Measurements from ENCODE around the gene CHTF18.
A peak's percentile ranks its signal among the peaks of the same experiment; 100 is the strongest.

Gene CHTF18

DNA sequence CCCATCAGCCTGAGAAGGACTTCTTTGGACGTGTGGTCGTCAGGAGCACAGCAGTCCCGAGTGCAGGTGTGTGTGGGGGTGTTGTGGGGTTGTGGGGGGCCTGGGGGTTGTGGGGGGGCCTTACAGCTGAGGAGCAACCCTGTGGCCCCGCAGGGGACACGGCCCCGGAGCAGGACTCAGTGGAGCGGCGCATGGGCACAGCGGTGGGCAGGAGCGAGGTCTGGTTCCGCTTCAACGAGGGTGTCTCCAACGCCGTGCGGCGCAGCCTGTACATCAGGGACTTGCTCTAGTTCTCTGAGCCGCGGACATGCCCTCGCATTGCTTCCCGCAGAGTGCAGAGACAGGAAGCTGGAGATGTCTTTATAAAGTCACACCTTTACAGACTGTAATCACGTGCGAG lies 9.3 kb downstream of the CHTF18 start:
- ChIA-PET POLR2A (no interaction called here), CTCF (no interaction called here)
- Histone ChIP-seq H3K4me1 (ENCODE audit: control insufficient read depth, insufficient read depth, low read length) (peaks cover 2% of the 10 kb centered on the region; the same call in 1 of the 2 replicates), H3K4me3 (ENCODE audit: low read depth, low read length) (no peak overlapping the region), H3K36me3 (ENCODE audit: control insufficient read depth in 2 of 2, insufficient read depth in 1 of 2, low read length in 2 of 2) (peaks cover 0 to 47% of the 10 kb centered on the region in 2 experiments; a peak in 1 of 3 replicates), H3K9me3 (ENCODE audit: control insufficient read depth, insufficient read depth, low read depth, low read length) (no peaks in the 10 kb centered on the region), H3K27ac (ENCODE audit: extremely low read depth, low read depth, low read length) (no peak overlapping the region)
- no peak for TF ChIP-seq ZNF658 (tag by site-specific recombination; IDR thresholded peaks at IDR 0.05)
- no peak for TF ChIP-seq OVOL3 (tag by site-specific recombination; IDR thresholded peaks at IDR 0.05)
- TF ChIP-seq ZNF146 (tag by site-specific recombination; IDR thresholded peaks at IDR 0.05), result no peak
- TF ChIP-seq, protein P1, sequence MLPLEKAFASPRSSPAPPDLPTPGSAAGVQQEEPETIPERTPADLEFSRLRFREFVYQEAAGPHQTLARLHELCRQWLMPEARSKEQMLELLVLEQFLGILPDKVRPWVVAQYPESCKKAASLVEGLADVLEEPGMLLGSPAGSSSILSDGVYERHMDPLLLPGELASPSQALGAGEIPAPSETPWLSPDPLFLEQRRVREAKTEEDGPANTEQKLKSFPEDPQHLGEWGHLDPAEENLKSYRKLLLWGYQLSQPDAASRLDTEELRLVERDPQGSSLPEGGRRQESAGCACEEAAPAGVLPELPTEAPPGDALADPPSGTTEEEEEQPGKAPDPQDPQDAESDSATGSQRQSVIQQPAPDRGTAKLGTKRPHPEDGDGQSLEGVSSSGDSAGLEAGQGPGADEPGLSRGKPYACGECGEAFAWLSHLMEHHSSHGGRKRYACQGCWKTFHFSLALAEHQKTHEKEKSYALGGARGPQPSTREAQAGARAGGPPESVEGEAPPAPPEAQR (tag by site-specific recombination; IDR thresholded peaks at IDR 0.05), result no peak
- no peak for TF ChIP-seq KLF1 (tag by site-specific recombination; IDR thresholded peaks at IDR 0.05)

DNA sequence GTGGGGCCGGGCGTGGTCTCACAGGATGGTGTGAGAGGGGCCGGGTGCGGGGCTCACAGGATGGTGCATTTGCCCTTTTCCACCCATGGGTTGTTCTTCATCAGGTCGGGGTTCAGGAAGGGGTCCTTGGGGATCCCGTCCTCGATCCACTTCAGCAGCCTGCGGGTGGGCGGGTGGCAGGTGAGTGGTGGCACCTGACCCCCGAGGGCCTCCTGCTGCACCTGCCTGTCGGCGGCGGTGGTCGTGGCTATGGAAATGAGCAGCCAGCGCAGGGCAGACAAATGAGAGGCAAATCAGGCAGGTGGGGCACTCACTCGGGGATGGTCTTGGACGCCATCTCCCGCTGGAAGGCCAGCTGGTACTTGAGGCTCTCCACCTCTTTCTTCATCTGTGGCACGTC lies 10.2 kb downstream of the CHTF18 start:
- Histone ChIP-seq H3K27ac (ENCODE audit: extremely low read depth, low read depth, low read length) (no peak overlapping the region), H3K4me1 (ENCODE audit: control insufficient read depth, insufficient read depth, low read length) (peaks cover 2% of the 10 kb centered on the region; the same call in 1 of the 2 replicates), H3K36me3 (ENCODE audit: control insufficient read depth in 2 of 2, insufficient read depth in 1 of 2, low read length in 2 of 2) (peaks cover 0 to 38% of the 10 kb centered on the region in 2 experiments; a peak in 1 of 3 replicates), H3K9me3 (ENCODE audit: control insufficient read depth, insufficient read depth, low read depth, low read length) (no peaks in the 10 kb centered on the region), H3K4me3 (ENCODE audit: low read depth, low read length) (no peak overlapping the region)
- ChIA-PET CTCF (interaction anchor here (0.7 kb wide), 1 partner anchor 259 kb away, joined by 4 read pairs; no protein-coding TSS in a partner anchor), POLR2A (interaction anchor here (3.7 kb wide), 1 partner anchor 10 kb away, joined by 23 read pairs; the partner anchor contains the start of genes CHTF18 and RPUSD1)
- TF ChIP-seq MEIS1 (CRISPR knock-in tag; IDR thresholded peaks at IDR 0.05; ENCODE audit: borderline replicate concordance), result no peak
- TF ChIP-seq KLF1 (tag by site-specific recombination; IDR thresholded peaks at IDR 0.05), result no peak
- 0 out of 2 replicates have a peak, but pooled peaks have one; percentile 24 for TF ChIP-seq ZBTB8A (tag by site-specific recombination; IDR thresholded peaks at IDR 0.05)
- TF ChIP-seq OVOL3 (tag by site-specific recombination; IDR thresholded peaks at IDR 0.05), result no peak
- TF ChIP-seq ZNF311 (tag by site-specific recombination; IDR thresholded peaks at IDR 0.05; ENCODE audit: borderline replicate concordance), result no peak
- TF ChIP-seq ZNF10 (tag by site-specific recombination; IDR thresholded peaks at IDR 0.05), result peak; percentile 74; the same call in 1 of the 2 replicates
- TF ChIP-seq, protein P2, sequence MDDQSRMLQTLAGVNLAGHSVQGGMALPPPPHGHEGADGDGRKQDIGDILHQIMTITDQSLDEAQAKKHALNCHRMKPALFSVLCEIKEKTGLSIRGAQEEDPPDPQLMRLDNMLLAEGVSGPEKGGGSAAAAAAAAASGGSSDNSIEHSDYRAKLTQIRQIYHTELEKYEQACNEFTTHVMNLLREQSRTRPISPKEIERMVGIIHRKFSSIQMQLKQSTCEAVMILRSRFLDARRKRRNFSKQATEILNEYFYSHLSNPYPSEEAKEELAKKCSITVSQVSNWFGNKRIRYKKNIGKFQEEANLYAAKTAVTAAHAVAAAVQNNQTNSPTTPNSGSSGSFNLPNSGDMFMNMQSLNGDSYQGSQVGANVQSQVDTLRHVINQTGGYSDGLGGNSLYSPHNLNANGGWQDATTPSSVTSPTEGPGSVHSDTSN (CRISPR knock-in tag; IDR thresholded peaks at IDR 0.05), result no peak
- TF ChIP-seq, protein P3, sequence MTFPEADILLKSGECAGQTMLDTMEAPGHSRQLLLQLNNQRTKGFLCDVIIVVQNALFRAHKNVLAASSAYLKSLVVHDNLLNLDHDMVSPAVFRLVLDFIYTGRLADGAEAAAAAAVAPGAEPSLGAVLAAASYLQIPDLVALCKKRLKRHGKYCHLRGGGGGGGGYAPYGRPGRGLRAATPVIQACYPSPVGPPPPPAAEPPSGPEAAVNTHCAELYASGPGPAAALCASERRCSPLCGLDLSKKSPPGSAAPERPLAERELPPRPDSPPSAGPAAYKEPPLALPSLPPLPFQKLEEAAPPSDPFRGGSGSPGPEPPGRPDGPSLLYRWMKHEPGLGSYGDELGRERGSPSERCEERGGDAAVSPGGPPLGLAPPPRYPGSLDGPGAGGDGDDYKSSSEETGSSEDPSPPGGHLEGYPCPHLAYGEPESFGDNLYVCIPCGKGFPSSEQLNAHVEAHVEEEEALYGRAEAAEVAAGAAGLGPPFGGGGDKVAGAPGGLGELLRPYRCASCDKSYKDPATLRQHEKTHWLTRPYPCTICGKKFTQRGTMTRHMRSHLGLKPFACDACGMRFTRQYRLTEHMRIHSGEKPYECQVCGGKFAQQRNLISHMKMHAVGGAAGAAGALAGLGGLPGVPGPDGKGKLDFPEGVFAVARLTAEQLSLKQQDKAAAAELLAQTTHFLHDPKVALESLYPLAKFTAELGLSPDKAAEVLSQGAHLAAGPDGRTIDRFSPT (tag by site-specific recombination; IDR thresholded peaks at IDR 0.05), result peak; percentile 43; the same call in 1 of the 2 replicates
- TF ChIP-seq MZF1 (tag by site-specific recombination; IDR thresholded peaks at IDR 0.05; ENCODE audit: borderline replicate concordance), result no peak
- no peak for TF ChIP-seq ZSCAN16 (tag by site-specific recombination; IDR thresholded peaks at IDR 0.05)
- TF ChIP-seq SCRT1 (tag by site-specific recombination; IDR thresholded peaks at IDR 0.05; ENCODE audit: borderline replicate concordance), result no peak
- TF ChIP-seq ZFP3 (tag by site-specific recombination; IDR thresholded peaks at IDR 0.05; ENCODE audit: low read depth), result no peak
